Osteocyte (in vitro differentiated cells): ENCODE results near the gene CNOT1. TPM values are rescaled to one million over a fixed set of nuclear protein-coding genes. Genes with fewer than 3 reads are reported as not detected.

Experiments used
- DNase-seq: peaks from one replicate; pipeline ENCODE4 v3.0.0; 2021; ENCODE audit warnings: mixed read lengths; ENCODE audit not compliant: unreplicated experiment; ENCODE audit errors: extremely low spot score
- H3K27ac Mint-ChIP-seq: one replicate; pipeline ENCODE4 v1.8.0; 2021; ENCODE audit warnings: mild to moderate bottlenecking, mixed read lengths; ENCODE audit not compliant: unreplicated experiment
- H3K27me3 Mint-ChIP-seq: one replicate; pipeline ENCODE4 v1.8.0; 2021; ENCODE audit warnings: mixed read lengths; ENCODE audit not compliant: unreplicated experiment
- H3K36me3 Mint-ChIP-seq: one replicate; pipeline ENCODE4 v1.8.0; 2021; ENCODE audit warnings: mixed read lengths; ENCODE audit not compliant: unreplicated experiment
- H3K4me1 Mint-ChIP-seq: one replicate; pipeline ENCODE4 v1.8.0; 2021; ENCODE audit warnings: mixed read lengths; ENCODE audit not compliant: unreplicated experiment
- H3K4me3 Mint-ChIP-seq: one replicate; pipeline ENCODE4 v1.8.0; 2021; ENCODE audit warnings: mild to moderate bottlenecking, moderate library complexity, mixed read lengths; ENCODE audit not compliant: unreplicated experiment
- H3K9me3 Mint-ChIP-seq: one replicate; pipeline ENCODE4 v1.8.0; 2021; ENCODE audit warnings: mixed read lengths; ENCODE audit not compliant: unreplicated experiment
- total RNA-seq: library from RNA; stranded (reverse); gene quantifications from 2 replicates; pipeline ENCODE4 v1.2.1, GENCODE V29; 2021
- TF ChIP-seq, protein P1 (sequence below): fragments of 200-600 bp; sonication (generic); IDR thresholded peaks from 2 replicates; pipeline ENCODE4 v1.5.0; 2021; ENCODE audit warnings: antibody characterized with exemption, mild to moderate bottlenecking, moderate library complexity

CNOT1 gene
- total RNA-seq, 1 donor from 2014 or later: 122 TPM

DNA sequence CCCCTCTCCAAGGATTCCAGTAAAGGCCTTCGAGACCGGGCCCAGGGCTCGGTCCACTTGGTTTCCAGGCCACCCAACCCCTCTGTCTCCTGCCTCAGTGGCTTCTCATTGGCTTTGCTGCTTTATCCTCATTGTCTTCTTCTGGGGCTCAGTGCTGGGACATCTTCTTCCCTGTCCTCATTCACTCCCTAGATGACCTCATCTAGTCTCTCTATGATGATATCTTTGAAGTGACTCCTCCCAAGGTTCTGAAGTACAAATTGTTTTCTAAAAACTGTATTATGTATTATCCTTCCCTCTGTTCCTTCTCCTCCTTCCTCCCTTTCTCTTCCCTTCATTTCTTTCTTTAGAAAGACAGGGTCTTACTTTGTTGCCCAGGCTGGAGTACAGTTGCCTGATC lies 156.8 kb downstream of the CNOT1 start:
- peaks cover 64% of the 10 kb centered on the region for H3K27me3 Mint-ChIP-seq

DNA sequence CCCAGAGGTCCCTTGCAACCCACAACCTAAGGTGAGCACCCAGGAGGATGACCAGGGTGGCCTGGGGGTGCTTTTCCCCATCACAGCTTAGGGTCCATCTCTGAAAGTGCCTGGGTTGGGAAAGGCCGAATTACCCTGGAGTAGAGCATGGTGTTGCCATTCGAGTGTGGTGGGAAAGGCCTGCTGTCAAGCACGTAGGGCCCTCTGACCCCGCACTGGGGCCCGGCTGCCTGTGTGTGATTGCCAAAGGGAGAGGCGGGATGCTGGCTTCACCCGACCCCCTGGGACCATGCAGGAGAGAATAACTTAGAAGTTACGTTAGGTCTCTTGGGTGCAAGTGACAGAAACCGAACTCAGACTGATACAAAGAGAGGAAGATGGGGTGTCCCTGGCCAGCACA lies 157.4 kb downstream of the CNOT1 start:
- no peak overlapping the region for H3K27ac Mint-ChIP-seq
- no peaks in the 10 kb centered on the region for H3K36me3 Mint-ChIP-seq
- peaks cover 64% of the 10 kb centered on the region for H3K27me3 Mint-ChIP-seq
- H3K4me1 Mint-ChIP-seq: peaks cover 5% of the 10 kb centered on the region
- TF ChIP-seq, protein P1, sequence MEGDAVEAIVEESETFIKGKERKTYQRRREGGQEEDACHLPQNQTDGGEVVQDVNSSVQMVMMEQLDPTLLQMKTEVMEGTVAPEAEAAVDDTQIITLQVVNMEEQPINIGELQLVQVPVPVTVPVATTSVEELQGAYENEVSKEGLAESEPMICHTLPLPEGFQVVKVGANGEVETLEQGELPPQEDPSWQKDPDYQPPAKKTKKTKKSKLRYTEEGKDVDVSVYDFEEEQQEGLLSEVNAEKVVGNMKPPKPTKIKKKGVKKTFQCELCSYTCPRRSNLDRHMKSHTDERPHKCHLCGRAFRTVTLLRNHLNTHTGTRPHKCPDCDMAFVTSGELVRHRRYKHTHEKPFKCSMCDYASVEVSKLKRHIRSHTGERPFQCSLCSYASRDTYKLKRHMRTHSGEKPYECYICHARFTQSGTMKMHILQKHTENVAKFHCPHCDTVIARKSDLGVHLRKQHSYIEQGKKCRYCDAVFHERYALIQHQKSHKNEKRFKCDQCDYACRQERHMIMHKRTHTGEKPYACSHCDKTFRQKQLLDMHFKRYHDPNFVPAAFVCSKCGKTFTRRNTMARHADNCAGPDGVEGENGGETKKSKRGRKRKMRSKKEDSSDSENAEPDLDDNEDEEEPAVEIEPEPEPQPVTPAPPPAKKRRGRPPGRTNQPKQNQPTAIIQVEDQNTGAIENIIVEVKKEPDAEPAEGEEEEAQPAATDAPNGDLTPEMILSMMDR: no peak
- no peak overlapping the region for H3K4me3 Mint-ChIP-seq
- no peaks in the 10 kb centered on the region for H3K9me3 Mint-ChIP-seq
- no peak for DNase-seq

More for the DNA sequence above, 156.8 kb downstream of the CNOT1 start:
- Mint-ChIP-seq H3K4me3 (no peak overlapping the region), H3K36me3 (no peaks in the 10 kb centered on the region), H3K9me3 (no peaks in the 10 kb centered on the region), H3K27ac (no peak overlapping the region), H3K4me1 (peaks cover 5% of the 10 kb centered on the region)
- no peak for DNase-seq
- TF ChIP-seq, protein P1: no peak

DNA sequence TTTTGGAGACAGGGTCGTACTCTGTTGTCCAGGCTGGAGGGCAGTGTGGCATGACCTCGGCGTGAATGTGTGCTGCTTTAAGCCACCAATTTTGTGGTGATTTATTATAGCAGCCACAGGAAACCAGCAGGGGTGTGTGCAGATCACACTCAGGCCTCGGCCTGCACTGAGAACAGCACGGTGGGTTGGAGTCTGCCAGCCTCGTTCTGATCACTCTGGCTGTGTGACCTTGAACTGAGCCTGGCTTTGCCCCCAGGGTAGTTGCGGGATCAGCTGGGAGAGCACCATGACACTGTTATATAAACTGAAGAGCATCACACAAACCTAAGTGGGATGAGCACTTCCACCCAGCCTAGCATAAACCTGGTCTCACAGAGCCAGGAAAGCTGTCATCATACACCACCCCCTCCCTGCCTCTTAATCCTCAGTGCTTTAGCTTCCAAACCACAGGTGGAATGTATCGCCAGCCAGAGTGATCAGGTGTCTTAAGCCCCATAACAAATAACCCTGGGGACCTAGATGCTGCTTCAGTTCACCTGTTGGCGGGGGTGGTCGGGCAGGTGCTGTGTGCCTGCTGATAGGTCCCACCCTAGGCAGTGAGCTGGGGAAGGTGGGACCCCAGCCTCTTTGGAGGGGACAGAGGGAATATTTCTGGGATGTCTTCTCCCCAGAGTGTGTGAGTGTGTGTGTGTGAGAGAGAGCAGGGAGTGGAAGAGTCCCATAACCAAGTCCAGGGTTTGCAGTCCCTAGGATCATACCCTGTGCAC lies 158.2 kb downstream of the CNOT1 start:
- Mint-ChIP-seq H3K27me3 (peaks cover 69% of the 10 kb centered on the region), H3K27ac (no peak overlapping the region), H3K4me3 (no peak overlapping the region), H3K9me3 (no peaks in the 10 kb centered on the region), H3K36me3 (no peaks in the 10 kb centered on the region), H3K4me1 (peaks cover 5% of the 10 kb centered on the region)
- DNase-seq: no peak
- TF ChIP-seq, protein P1: no peak

Other genes with a start within 250 kb of the CNOT1 start
- 2.7 and 3.4 TPM in 2 replicates for gene GINS3, start 237.4 kb downstream of the CNOT1 start, total RNA-seq
- gene NDRG4, start 129.7 kb downstream of the CNOT1 start, total RNA-seq: 10.5 and 13.1 TPM in 2 replicates
- 17.3 and 19.9 TPM in 2 replicates for gene SETD6, start 114.3 kb downstream of the CNOT1 start, total RNA-seq
- gene SLC38A7, start 54.9 kb upstream of the CNOT1 start, total RNA-seq: 54.5 and 54.8 TPM in 2 replicates
- 58.4 and 61.6 TPM in 2 replicates for gene GOT2, start 104.5 kb upstream of the CNOT1 start, total RNA-seq